ENCODE results near the gene FAM222B.

GRCh38 chr17:28834420-28834819 lies 8.2 kb downstream of the FAM222B start:
- TF ChIP-seq, protein P1, sequence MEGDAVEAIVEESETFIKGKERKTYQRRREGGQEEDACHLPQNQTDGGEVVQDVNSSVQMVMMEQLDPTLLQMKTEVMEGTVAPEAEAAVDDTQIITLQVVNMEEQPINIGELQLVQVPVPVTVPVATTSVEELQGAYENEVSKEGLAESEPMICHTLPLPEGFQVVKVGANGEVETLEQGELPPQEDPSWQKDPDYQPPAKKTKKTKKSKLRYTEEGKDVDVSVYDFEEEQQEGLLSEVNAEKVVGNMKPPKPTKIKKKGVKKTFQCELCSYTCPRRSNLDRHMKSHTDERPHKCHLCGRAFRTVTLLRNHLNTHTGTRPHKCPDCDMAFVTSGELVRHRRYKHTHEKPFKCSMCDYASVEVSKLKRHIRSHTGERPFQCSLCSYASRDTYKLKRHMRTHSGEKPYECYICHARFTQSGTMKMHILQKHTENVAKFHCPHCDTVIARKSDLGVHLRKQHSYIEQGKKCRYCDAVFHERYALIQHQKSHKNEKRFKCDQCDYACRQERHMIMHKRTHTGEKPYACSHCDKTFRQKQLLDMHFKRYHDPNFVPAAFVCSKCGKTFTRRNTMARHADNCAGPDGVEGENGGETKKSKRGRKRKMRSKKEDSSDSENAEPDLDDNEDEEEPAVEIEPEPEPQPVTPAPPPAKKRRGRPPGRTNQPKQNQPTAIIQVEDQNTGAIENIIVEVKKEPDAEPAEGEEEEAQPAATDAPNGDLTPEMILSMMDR (IDR thresholded peaks at IDR 0.05), result no peak
- TF ChIP-seq EZH2 (IDR thresholded peaks at IDR 0.05) (no peak), EZH2phosphoT487 (IDR thresholded peaks at IDR 0.05) (no peak)
